ENCODE results near the gene ARHGEF26. TPM values are rescaled to one million over a fixed set of nuclear protein-coding genes. Genes with fewer than 3 reads are reported as not detected.

Gene ARHGEF26
- total and polyA plus RNA-seq, 4 donors = 12.3 to 45.5 (median 28.5) TPM

GRCh38 chr3:154144825-154145465 lies 23.8 kb downstream of the ARHGEF26 start:
- peak; percentile 43 for ATAC-seq (ENCODE audit: insufficient read depth, low FRiP score)
- no peak for TF ChIP-seq CTCF (IDR thresholded peaks at IDR 0.05; ENCODE audit: control extremely low read depth, extremely low read depth)

GRCh38 chr3:154148541-154148940 lies 27.4 kb downstream of the ARHGEF26 start:
- Histone ChIP-seq H3K27ac (ENCODE audit: low read depth in 1 of 2, low read length in 1 of 2) (no peak overlapping the region), H3K9me3 (ENCODE audit: control insufficient read depth in 4 of 4, insufficient read depth in 3 of 4, low read length in 3 of 4) (no peaks in the 10 kb centered on the region), H3K9ac (ENCODE audit: insufficient read depth in 1 of 2, low read length in 2 of 2) (no peak overlapping the region), H3K27me3 (ENCODE audit: control insufficient read depth in 3 of 3, insufficient read depth in 3 of 3, low read length in 2 of 3) (no peaks in the 10 kb centered on the region), H3K4me1 (ENCODE audit: control insufficient read depth in 5 of 5, insufficient read depth in 5 of 5, low read length in 5 of 5) (peaks cover 0 to 6% (median 0%) of the 10 kb centered on the region in 5 donors), H3K36me3 (ENCODE audit: control insufficient read depth in 4 of 4, insufficient read depth in 4 of 4, low read length in 4 of 4) (peaks cover 0 to 7% (median 4%) of the 10 kb centered on the region in 4 donors), H3K4me3 (no peak overlapping the region)
- ATAC-seq (ENCODE audit: insufficient read depth, low FRiP score) (no peak), DNase-seq (no peak)
- WGBS, 2 donors = 61 to 84% methylated on average over 1 of the region's 1 CpG
- no peak for TF ChIP-seq CTCF (IDR thresholded peaks at IDR 0.05; ENCODE audit: control extremely low read depth, extremely low read depth)

More at GRCh38 chr3:154144825-154145465, 23.8 kb downstream of the ARHGEF26 start:
- 59 to 68% methylated on average over 1 of the region's 1 CpG for WGBS, 2 donors
- H3K36me3 ChIP-seq (ENCODE audit: control insufficient read depth in 4 of 4, insufficient read depth in 4 of 4, low read length in 4 of 4) = no peaks in the 10 kb centered on the region
- no peak overlapping the region for H3K4me3 ChIP-seq
- H3K27ac ChIP-seq (ENCODE audit: low read depth in 1 of 2, low read length in 1 of 2) = no peak overlapping the region
- H3K27me3 ChIP-seq (ENCODE audit: control insufficient read depth in 3 of 3, insufficient read depth in 3 of 3, low read length in 2 of 3) = no peaks in the 10 kb centered on the region
- no peak overlapping the region for H3K9ac ChIP-seq (ENCODE audit: insufficient read depth in 1 of 2, low read length in 2 of 2)
- H3K4me1 ChIP-seq (ENCODE audit: control insufficient read depth in 5 of 5, insufficient read depth in 5 of 5, low read length in 5 of 5) = peaks cover 0 to 6% (median 0%) of the 10 kb centered on the region in 5 donors
- DNase-seq = no peak
- H3K9me3 ChIP-seq (ENCODE audit: control insufficient read depth in 4 of 4, insufficient read depth in 3 of 4, low read length in 3 of 4) = no peaks in the 10 kb centered on the region

GRCh38 chr3:154149286-154149685 lies 28.1 kb downstream of the ARHGEF26 start:
- Histone ChIP-seq H3K4me3 (no peak overlapping the region), H3K9me3 (ENCODE audit: control insufficient read depth in 4 of 4, insufficient read depth in 3 of 4, low read length in 3 of 4) (no peaks in the 10 kb centered on the region), H3K9ac (ENCODE audit: insufficient read depth in 1 of 2, low read length in 2 of 2) (no peak overlapping the region), H3K4me1 (ENCODE audit: control insufficient read depth in 5 of 5, insufficient read depth in 5 of 5, low read length in 5 of 5) (peaks cover 0 to 6% (median 0%) of the 10 kb centered on the region in 5 donors), H3K36me3 (ENCODE audit: control insufficient read depth in 4 of 4, insufficient read depth in 4 of 4, low read length in 4 of 4) (peaks cover 0 to 7% (median 4%) of the 10 kb centered on the region in 4 donors), H3K27ac (ENCODE audit: low read depth in 1 of 2, low read length in 1 of 2) (no peak overlapping the region), H3K27me3 (ENCODE audit: control insufficient read depth in 3 of 3, insufficient read depth in 3 of 3, low read length in 2 of 3) (no peaks in the 10 kb centered on the region)
- WGBS, 2 donors = 87 to 91% methylated on average over 4 of the region's 4 CpGs
- ATAC-seq (ENCODE audit: insufficient read depth, low FRiP score) = no peak
- TF ChIP-seq CTCF (IDR thresholded peaks at IDR 0.05; ENCODE audit: control extremely low read depth, extremely low read depth) = no peak
- no peak for DNase-seq
